Uterus (tissue), 4 donors: ENCODE results near the gene ATRAID. TPM values are rescaled to one million over a fixed set of nuclear protein-coding genes. Genes with fewer than 3 reads are reported as not detected.

Source experiments
- DNase-seq, 2 donors: peaks; one replicate each; pipeline ENCODE4 v3.0.0-alpha.2; 2019 to 2020
- H3K27ac ChIP-seq, 2 donors: fragments of 200-600 bp; sonication (generic); 1 replicate in 1 of 2; 2 replicates in 1 of 2; pipeline ENCODE4 v1.5.1; 2016 to 2018
- H3K27me3 ChIP-seq, 2 donors: fragments of 200-600 bp; sonication (generic); one replicate each; pipeline ENCODE4 v1.5.1; 2018 to 2019; ENCODE audit warnings: control low read depth in 1 of 2
- H3K36me3 ChIP-seq, 2 donors: fragments of 200-600 bp; sonication (generic); one replicate each; pipeline ENCODE4 v1.5.1; 2019; ENCODE audit warnings: control low read depth in 1 of 2
- H3K4me1 ChIP-seq, 2 donors: fragments of 200-600 bp; sonication (generic); one replicate each; pipeline ENCODE4 v1.5.1; 2018 to 2019; ENCODE audit warnings: control low read depth in 1 of 2
- H3K4me3 ChIP-seq, 2 donors: fragments of 200-600 bp; sonication (generic); 1 replicate in 1 of 2; 2 replicates in 1 of 2; pipeline ENCODE4 v1.5.1; 2018 to 2019; ENCODE audit warnings: mild to moderate bottlenecking in 1 of 2
- H3K9me3 ChIP-seq, 2 donors: fragments of 200-600 bp; sonication (generic); one replicate each; pipeline ENCODE4 v1.5.1; 2019; ENCODE audit warnings: control low read depth in 1 of 2
- POLR2A ChIP-seq, 2 donors: fragments of 450-650 bp; IDR thresholded peaks; one replicate each; pipeline ENCODE4 v1.6.1; 2016; ENCODE audit warnings: antibody characterized with exemption in 2 of 2, mild to moderate bottlenecking in 1 of 2, moderate library complexity in 1 of 2
- intact Hi-C: fragments of 100-400 bp; cut with DNase I; formaldehyde crosslinking; loops from one replicate; pipeline ENCODE4 v1.15.1; 2023; ENCODE audit warnings: low total_unique reads
- total RNA-seq, 4 donors: library from RNA; depleted of rRNA in 3 of 4; stranded (reverse); fragments of >200 nt in 3 of 4; gene quantifications; one replicate each; pipeline versions ENCODE4 v1.1.0 to v1.2.4, GENCODE V29; 2014 to 2023
- TF ChIP-seq, protein P1 (sequence below), 4 experiments: fragments of 200-600 bp in 2 of 4; fragments of 450-650 bp in 2 of 4; sonication (generic) in 2 of 4; IDR thresholded peaks; one replicate each; pipeline ENCODE4 v1.5.1; 2016 to 2019; ENCODE audit warnings: antibody characterized with exemption in 4 of 4, mild to moderate bottlenecking in 2 of 4, moderate library complexity in 1 of 4
- donor health status: DM: yes; HTN: yes; CAD: no.

ATRAID gene
- total RNA-seq, 4 donors from 2014 or later = 105 to 235 (median 144) TPM

DNA sequence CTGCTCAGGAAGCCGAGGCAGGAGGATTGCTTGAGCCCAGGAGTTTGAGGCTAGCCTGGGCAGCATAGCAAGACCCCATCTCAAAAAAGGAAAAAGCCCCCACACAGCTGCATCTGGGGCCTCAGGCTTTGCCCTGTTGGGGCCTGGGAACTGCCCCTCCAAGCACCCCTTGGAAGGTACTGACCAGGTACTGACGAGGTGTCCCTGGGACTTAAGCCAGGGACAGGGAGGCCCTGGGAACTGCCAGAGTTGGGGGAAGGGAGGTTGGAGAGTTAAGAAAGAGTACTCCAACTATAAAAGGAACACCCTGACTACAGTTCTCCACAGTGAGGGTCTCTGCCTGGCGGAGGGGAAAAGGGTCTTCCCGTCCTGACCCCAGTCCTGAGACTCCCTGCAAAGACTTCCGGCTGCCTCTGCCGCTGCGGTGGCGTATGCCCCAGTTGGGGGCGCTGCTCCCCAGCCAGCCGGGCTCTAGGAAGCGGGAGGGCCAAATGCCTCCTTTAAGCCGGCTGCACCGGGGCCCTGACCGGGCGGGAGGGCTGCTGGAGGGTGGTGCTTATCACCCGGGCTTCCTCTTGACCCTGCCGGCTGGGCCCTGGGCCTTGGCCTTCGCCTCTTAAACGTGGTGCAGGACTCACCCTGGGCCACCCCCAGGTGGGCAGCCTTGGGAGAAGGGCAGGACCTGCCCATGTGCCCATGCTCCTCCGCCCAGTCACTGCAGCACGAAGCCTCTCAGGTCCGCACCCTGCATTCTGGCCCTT, 38.2 kb downstream of the ATRAID start:
- Histone ChIP-seq H3K9me3 (no peaks in the 10 kb centered on the region), H3K27me3 (peaks cover 0 to 12% of the 10 kb centered on the region in 2 donors), H3K36me3 (no peaks in the 10 kb centered on the region), H3K4me3 (no peak overlapping the region), H3K4me1 (no peaks in the 10 kb centered on the region), H3K27ac (no peak overlapping the region)
- no peak for DNase-seq
- TF ChIP-seq, protein P1, sequence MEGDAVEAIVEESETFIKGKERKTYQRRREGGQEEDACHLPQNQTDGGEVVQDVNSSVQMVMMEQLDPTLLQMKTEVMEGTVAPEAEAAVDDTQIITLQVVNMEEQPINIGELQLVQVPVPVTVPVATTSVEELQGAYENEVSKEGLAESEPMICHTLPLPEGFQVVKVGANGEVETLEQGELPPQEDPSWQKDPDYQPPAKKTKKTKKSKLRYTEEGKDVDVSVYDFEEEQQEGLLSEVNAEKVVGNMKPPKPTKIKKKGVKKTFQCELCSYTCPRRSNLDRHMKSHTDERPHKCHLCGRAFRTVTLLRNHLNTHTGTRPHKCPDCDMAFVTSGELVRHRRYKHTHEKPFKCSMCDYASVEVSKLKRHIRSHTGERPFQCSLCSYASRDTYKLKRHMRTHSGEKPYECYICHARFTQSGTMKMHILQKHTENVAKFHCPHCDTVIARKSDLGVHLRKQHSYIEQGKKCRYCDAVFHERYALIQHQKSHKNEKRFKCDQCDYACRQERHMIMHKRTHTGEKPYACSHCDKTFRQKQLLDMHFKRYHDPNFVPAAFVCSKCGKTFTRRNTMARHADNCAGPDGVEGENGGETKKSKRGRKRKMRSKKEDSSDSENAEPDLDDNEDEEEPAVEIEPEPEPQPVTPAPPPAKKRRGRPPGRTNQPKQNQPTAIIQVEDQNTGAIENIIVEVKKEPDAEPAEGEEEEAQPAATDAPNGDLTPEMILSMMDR (IDR thresholded peaks at IDR 0.05) = peak in 3 of 4 experiments; percentile 18 to 62 (median 41)
- TF ChIP-seq POLR2A (IDR thresholded peaks at IDR 0.05) = no peak
- intact Hi-C loops = no loop called here

DNA sequence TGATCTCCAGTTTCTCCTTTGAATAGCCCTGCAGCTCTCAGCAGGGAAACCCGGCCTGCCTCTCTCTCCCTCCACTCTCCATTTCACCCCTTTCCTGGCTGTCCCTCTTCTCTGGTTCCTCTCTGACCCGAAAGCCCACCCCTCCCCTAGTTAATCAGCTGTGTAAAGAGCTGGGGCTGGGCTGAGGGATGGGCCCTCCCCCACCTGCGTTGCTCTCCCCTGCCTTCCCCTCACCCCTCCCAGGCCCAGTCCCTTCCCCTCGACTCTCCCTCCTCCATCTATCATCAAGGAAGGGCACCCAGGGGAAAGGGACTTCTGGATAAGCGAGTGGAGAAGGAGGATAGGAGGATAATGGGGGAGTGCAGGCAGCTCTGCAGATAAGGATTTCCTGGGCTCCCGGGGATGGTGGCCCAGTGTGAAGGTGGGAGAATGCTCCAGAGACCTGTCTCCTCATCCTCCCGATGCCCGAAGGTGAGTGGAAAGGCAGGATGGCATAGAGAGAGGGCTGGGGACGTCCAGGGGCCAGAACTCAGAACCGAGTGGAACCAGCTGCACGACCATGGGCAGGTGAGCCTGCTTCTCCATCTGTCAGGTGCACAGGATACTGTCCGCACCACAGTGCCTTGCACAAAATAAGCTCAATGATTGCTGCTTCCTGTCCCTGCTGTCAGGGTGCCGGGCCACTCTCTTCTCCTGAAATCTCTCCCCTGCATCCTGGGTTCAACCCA, 39.0 kb downstream of the ATRAID start:
- Histone ChIP-seq H3K4me1 (no peaks in the 10 kb centered on the region), H3K27me3 (peaks cover 0 to 12% of the 10 kb centered on the region in 2 donors), H3K9me3 (no peaks in the 10 kb centered on the region), H3K4me3 (no peak overlapping the region), H3K27ac (no peak overlapping the region), H3K36me3 (no peaks in the 10 kb centered on the region)
- no peak for DNase-seq
- TF ChIP-seq POLR2A (IDR thresholded peaks at IDR 0.05) = no peak
- TF ChIP-seq, protein P1 (IDR thresholded peaks at IDR 0.05) = no peak
- intact Hi-C loops = no loop called here

DNA sequence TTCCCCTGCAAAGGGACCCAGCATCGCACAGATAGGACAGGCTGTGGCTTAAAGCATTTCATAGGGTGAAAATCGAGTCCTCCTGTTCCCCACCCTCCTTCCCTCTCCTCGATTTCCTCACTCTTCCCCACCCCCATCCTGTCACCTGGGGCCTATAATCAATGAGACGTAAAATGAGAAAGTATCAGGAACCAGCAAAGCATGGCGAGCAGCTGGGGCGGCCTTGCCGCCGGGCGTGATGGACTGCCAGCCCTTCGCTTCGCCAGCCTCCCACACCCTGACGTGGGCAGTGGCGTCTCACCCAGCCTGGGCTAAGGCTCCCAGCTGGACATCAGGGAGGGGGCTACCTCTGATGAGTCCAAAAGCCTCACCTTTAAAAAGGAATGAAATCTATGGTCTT, 39.9 kb downstream of the ATRAID start:
- no peak overlapping the region for H3K27ac ChIP-seq
- no peaks in the 10 kb centered on the region for H3K9me3 ChIP-seq
- no peaks in the 10 kb centered on the region for H3K36me3 ChIP-seq
- no peak overlapping the region for H3K4me3 ChIP-seq
- TF ChIP-seq POLR2A (IDR thresholded peaks at IDR 0.05) = no peak
- TF ChIP-seq, protein P1 (IDR thresholded peaks at IDR 0.05) = no peak
- no peak for DNase-seq
- intact Hi-C loops = no loop called here
- no peaks in the 10 kb centered on the region for H3K4me1 ChIP-seq
- H3K27me3 ChIP-seq = peaks cover 0 to 12% of the 10 kb centered on the region in 2 donors

DNA sequence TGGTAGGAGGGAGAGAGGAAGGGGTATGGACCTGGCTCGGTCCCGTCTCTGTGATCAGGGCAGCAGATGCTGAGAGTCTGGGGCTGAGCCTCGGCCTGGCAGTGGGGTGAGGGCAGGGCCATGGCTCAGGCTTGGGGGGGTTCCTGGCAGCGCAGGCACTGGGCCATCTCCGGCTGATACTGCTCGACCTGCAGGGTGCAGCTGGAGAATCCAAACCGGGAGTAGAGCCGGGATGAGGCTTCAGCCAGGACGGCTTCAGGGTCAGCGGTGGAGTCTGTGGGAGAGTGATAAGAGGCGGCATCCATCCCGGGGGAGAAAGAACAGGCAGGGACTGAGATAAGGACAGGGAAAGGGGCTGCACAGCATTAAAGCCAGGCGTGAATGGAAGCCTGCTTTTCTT, 43.3 kb downstream of the ATRAID start:
- intact Hi-C loops = no loop called here
- no peak for TF ChIP-seq POLR2A (IDR thresholded peaks at IDR 0.05)
- TF ChIP-seq, protein P1 (IDR thresholded peaks at IDR 0.05) = no peak

DNA sequence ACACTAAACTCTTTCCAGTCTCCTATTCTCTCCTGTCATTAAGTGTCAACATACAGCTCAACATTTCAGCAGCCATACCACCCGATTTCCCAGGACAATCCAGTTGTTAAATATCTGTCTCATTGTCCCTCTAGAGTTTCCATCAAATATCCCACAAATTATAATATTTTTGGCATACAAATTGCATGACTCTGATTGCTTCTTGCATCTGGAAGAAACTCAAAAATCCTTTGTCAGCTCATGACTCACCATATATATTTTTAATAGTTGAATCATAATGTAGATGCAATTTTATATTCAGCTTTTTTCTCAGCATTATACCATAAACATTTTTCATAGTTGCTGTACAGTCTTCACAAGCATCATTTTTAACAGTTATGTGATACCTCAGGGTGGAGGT, 43.8 kb downstream of the ATRAID start:
- no peak for DNase-seq
- Histone ChIP-seq H3K9me3 (no peaks in the 10 kb centered on the region), H3K27me3 (peaks cover 0 to 12% of the 10 kb centered on the region in 2 donors), H3K36me3 (no peaks in the 10 kb centered on the region), H3K4me3 (no peak overlapping the region), H3K4me1 (no peaks in the 10 kb centered on the region), H3K27ac (no peak overlapping the region)
- intact Hi-C loops = no loop called here
- no peak for TF ChIP-seq POLR2A (IDR thresholded peaks at IDR 0.05)
- TF ChIP-seq, protein P1 (IDR thresholded peaks at IDR 0.05) = no peak

More for the DNA sequence above, 43.3 kb downstream of the ATRAID start:
- Histone ChIP-seq H3K4me1 (no peaks in the 10 kb centered on the region), H3K27ac (no peak overlapping the region), H3K4me3 (no peak overlapping the region), H3K9me3 (no peaks in the 10 kb centered on the region), H3K27me3 (peaks cover 0 to 12% of the 10 kb centered on the region in 2 donors), H3K36me3 (no peaks in the 10 kb centered on the region)
- DNase-seq = no peak
